Astrocyte of the hippocampus (primary cell): ENCODE measurements around the gene JOSD2.
A peak's percentile ranks its signal among the peaks of the same experiment; 100 is the strongest.

Source experiments
- DNase-seq: peaks from one replicate; pipeline ENCODE4 v3.0.0; 2011; ENCODE audit warnings: low read depth, low spot score

The JOSD2 gene

DNA sequence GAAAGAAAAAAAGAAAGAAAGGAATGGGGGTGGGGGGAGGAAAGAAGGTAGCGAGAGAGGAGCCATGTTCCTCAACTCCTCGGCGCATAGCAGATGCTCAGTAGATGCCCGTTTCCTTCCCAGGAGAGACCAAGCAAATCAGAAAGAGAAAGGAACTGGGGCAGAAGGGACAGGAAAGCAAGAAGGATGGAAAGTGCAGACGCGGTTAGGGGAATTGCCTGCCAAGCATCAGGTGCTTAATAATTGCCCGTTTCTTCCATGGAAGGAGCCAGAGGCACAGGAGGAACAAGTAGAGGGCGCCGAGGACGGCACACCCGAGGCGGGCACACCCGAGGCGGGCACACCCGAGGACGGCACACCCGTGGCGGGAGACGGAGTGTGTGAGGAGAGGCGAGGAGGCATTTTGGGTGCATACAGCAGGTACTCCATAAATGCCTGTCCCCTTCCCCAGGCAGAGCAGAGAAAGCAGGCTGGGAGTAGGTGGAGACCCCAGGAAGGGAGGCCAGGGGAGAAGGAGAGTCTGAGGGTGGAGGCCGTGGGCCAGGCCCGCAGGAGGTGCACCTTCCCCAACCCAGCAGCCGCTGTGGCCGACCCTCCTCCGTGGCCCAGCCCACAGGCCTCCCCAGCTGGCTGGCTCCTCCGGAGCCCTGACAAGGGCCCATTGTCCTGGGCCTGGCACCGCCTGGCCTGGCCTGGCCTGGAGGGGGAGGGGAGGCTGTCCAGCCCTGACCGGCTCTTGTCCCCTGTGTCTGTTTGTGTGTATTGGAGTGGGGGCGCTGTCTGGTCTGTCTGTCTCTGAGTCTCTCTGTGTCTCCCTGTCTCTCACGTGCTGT lies 14.6 kb downstream of the JOSD2 start:
- peak; percentile 53 for DNase-seq

DNA sequence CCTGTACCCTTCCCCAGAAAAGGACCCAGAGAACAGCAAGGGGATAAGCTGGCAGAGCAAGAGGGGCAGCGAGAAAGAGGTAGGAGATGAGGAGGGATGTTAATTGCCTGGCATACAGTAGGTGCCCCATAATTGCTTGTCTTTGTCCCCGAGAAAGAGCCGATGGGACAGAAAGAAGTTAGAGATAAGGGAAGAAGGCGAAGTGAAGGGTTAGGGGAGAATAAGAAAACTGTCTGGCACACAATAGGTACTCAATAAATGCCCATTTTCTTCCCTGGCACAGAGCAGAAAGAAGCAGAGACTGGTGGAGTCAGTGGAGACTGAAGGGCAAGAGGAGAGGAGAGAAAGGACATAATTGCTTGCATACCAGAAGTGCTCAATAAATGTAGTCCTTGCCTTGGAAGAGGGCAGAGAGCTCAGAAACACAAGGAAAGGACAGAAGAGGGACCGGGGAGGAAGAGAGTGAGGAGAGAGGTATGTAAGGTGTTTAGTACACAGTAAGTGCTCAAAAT lies 15.9 kb downstream of the JOSD2 start:
- no peak for DNase-seq

DNA sequence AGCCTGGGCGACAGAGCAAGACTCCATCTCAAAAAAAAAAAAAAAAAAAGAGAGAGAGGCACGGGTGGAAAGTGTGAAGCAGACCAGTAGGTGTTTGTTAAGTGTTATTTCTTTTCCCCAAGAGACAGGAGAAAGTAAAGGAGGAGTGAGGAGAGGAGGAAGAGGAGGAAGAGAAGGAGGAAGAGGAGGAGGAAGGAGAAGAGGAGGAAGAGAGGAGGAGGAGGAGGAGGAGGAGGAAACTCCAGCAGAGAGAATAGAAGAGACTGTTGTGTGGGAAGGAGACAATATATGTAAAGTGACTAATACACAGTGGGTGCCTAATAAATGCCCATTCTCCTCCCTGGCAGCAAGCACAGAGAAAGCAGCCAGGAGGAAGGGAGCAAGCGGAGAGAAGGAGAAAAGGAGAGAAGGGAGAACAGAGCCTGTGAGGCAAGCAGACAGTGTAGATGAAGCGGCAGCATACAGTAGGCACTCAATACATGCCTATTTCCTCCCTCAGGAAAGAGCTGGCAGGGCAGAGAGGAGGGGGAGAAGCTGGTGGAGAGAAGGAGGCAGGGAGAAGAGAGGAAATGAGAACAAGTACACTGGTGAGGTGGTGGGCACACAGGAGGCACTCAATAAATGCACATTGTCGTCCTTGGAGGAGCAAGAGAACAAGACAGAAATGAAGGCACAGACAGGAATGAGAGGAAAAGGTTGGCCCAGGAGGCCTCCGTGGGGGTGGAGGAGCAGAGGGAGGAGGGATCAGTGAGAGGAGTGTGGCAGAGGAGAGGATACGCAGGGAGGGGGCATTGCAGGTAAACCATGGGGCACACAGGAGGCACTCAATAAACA lies 16.6 kb downstream of the JOSD2 start:
- no peak for DNase-seq

DNA sequence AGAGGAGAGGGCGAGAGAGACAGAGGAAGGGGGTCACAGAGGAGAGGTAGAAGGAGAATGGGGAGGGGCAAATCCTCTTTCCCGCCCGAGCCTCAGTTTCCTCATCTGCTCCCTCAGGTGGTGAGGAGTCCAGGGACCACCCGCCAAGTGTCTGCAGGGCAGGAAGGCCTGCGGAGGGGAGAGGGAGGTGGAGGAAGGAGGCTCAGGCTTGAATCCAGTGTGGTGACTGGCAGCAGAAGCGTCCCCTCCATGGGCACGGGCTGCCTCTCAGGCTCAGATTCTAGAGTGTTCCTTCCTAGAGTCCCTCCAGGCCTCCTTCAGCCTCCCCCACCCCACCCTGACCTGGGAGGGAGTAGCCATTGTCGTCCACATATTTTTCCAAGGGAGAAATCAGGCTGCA lies 17.8 kb downstream of the JOSD2 start:
- no peak for DNase-seq

DNA sequence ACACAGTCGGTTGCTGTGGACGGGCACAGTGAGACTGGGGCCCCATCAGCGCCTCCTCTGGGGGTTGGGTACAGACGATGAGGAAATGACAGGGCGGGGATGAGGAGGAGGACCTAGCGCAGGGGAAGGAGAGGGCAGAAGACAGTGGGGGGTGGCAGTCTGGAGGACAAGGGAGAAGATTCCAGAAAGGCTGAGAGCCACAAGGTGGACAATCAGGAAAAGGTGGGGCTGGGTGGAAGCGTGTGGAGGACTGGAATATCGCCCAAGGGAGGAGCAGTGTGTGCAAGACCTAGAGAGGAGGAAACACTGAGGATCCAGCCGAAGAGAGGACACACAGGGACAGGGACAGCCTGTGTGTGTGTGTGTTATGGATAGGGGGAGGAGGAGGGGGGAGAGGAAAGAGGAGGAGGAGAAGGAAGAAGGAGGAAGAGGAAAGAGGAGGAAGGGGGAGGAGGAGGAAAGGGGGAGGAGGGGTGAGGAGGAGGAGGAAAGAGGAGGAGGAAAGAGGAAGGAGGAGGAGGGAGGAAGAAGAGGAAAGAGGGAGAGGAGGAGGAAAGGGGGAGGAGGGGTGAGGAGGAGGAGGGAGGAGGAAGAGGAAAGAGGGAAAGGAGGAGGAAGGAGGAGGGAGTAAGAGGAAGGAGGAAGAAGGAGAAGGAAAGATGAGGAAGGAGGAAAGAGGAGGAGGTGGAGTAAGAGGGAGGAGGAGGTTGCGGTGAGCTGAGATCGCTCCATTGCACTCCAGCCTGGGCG lies 18.5 kb downstream of the JOSD2 start:
- no peak for DNase-seq

DNA sequence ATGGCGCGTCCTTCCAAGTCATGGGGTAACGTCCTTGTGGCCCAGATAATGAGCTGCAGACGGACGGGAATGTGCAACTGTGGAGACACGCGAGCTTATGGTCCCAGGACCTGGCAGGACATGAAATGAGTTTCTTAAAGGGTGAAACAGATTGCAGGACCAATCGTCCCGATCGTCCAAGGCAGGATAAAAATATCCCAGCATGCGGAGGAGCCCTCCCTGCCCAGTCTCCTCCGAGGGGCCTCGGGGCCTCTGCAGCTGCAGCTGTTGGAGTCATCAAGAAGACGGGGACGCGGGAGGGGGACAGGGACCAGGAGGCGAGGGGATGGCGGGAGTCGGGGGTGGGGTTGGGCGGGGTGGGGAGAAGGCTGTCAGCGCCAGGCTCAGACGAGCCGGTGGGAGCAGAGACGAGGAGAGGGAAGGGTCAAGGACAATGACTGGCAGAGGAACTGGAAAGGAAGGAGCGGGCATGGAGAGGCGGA lies 20.0 kb downstream of the JOSD2 start:
- DNase-seq = no peak

DNA sequence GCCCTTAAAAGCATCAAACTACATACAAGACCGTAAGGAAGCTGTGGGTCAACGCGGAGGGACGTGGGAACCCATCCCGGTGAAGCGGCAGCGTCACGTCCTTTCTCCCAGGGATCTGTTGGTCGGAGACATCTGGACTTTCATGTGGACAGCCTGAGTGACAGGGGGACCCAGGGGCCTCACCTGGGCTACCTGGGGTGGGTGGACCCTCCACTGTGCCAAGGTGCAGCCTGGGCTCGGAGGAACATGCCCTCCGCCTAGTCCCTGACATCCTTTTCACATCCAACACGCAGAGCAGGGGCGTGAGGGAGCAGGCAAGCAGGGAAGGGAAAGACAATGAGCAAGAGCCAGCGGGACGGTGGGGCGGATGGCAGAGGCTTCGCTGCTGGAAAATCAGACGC lies 20.6 kb downstream of the JOSD2 start:
- no peak for DNase-seq

DNA sequence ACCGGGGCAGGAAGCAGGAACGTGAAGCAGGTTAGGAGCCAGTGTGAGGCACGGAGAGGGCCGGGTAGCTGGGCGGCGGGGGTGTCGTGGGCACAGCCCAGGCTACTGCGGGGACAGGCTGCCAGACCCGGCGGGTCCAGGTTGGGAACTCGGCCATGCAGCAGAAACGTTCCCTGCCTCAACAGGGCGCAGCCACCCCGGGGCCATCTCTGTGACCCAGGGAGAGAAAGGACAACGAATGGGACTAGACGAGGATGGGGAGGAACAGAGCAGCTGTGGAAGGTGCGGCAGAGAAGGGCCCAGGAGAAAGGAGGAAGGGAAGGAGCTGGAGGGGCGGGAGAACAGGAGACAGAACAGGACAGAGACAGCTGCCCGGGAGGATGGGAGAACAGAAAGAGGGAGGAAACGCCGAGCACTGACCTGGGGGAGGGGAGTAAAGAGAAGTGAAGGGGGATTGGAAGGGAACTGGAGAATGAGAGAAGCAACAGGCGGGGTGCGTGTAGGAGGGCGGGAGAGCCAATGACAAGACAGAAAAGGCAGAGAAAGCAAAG lies 21.5 kb downstream of the JOSD2 start:
- no peak for DNase-seq

DNA sequence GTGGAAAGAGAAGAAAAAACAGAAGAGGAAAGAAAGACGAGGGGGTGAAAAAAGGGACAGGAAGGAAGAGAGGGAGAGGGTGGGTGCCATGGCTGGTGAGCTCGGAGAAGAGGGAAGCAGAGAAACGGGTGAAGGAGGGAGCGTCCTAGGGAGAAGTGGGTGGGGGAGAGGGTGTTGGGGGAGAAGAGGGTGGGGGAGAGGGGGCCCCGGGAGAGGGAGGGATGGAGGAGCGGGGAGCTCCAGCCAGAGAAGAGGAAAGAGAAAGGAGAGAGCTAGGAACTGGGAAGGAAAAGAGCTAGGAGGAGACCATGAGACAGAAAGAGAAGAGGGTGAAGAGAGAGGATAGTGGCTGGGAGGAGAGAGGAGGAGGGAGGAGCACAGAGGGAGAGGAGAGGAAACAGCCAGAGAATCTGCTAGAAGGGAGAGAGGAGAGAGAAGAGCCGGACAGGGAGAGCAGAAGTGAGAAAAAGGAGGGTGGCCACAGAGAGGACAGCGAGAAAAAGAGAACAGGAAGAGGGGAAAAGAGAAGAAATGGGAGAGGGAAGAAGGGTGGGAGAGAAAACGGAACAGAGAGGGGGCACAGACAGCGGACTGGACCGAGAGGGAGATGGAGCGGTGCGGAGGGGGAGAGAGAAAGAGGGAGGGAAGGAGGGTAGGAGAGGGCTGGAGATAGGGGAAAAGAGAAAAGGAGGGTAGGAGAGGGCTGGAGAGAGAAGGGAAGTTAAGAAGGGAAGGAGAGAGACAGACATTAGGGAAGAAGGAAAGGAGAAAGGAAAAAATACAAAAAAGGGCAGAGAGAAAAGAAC lies 22.4 kb downstream of the JOSD2 start:
- no peak for DNase-seq

DNA sequence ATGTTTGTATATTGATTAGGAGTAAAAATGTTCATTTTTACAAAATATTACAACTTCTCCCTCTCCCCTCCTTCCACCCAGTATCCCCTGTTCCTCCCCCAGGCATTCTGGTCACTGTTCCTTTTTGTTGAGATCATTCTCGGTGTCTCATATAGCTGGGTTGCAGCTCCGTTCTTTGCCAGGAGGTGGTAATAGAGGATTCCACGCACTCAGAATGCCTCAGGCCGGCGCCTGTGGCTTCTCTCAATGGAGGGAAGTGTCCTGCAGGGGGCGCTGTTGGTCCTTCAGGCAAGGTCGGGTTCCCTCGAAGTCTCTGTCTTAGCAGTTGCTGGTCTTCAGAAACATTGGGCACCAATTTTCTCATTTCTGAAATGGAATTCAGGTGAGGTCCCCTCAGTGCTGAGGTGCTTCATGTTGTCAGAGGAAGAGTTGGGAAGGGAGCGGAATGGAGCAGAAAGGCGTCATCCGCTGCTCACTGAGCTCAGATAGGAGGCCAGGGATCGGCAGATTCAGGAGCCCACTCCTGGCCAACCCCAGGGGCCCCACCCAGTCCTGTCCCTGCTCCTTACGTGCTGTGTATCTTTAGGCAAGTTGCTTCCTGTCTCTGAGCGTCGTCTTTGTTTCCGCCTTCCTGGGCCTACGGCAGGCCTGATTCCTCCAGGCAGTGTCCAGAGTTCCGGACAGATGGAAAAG lies 24.0 kb downstream of the JOSD2 start:
- DNase-seq = peak; percentile 47

DNA sequence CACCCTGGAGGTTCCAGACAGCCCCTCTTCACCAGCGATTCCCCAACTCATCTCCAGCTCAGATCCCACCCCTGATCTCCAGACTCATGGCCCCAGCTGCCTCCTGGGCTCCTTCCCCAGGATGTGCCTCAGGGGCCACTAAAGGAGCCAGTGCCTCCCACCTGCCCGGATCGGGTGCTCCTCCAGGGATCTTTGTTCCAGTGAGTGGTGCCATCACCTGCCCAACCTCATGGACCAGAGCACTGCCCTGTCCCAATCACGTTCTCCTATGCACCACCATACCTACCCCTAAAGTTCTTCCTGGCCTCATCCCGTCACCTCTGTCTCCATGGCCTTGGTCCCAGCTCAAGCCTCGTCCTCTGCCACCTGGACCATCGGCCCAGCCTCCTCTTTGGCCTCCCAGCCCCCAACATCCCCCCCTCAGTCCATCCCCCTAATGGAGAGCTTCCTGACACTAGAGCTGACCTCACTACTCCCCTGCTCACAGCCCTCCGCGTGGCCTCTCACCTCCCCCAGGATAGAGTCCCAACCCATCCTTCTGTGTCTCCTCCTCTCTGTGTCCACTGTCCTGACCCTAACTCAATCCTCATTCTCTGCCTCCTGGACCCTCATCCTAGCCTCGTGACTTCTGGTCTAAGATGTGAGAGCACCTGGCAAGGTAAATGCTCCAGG lies 25.6 kb downstream of the JOSD2 start:
- DNase-seq = no peak

DNA sequence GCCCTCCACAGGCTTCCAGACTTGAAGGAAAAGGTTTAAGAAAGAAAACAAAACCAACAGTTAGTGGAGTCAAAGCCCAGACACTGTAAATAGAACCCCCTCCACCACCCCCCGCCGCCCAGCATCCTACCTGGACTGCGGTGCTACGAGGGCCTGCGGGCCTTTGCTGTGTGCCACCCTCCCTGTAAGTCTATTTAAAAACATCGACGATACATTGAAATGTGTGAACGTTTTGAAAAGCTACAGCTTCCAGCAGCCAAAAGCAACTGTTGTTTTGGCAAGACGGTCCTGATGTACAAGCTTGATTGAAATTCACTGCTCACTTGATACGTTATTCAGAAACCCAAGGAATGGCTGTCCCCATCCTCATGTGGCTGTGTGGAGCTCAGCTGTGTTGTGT lies 28.1 kb downstream of the JOSD2 start:
- no peak for DNase-seq

DNA sequence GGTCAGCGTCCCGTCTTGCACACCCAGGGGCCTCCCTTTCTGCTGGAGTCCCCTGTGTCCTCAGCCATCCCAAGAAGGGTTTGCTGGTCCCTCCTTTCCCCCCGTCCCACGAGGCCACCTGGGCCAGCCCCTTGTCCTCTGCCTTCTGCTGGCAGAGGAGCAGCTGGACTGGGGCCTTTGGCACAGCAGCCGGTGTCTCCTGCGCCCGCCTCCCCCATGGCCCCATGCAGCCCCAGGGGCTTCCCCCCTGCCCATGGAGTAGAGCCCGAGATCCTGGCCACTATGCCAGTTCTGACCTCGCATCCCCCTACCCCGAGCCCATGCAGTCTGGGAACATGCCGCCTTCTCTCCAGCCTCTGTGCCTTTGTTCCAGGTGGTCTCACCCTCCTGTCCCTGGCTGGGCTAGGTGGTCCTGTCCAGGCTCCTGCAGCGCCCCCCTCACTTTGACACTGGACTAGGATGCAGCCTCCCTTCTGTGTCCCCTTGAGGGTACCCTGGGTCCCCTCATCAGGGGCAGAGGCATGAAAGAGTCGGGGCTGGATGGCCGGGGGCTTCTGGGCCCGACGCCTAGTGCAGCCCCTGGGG lies 28.6 kb downstream of the JOSD2 start:
- no peak for DNase-seq

DNA sequence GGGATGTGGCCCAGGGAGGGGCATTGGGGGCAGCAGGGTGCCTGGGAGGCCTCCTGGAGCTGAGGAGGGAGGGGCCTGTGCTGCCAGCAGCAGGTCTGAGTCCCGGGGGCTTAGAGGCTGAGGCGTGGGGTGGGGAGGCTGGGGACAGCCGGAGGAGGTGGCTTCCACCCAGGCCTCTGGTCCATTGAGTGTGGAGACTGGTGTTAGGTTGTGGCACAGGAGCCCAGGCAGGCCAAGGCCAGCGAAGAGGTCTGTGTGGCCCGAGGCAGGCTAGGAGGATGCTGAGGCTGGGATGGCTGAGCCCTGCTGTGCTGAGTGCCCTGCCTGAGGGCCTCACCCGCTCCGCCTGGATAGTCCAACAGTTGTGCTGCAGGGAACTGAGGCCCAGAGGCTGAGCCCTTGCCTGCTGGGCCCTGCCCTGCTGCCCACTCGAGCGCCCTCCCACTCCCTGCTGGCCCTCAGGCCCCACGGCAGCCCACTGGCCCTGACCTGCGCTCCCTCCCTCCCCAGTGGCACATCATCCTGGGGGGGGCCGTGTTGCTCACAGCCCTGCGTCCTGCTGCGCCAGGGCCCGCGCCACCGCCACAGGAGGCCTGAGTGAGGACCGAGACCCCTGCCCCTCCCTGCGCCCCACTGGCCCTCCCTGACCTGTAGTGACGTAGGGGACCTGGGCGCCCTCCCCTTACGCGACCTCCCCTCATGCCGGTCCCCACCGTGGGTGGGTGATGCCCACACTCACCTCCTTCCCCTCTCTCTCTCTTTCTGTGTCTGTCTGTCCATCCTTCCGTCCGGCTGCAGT lies 29.4 kb downstream of the JOSD2 start:
- no peak for DNase-seq

DNA sequence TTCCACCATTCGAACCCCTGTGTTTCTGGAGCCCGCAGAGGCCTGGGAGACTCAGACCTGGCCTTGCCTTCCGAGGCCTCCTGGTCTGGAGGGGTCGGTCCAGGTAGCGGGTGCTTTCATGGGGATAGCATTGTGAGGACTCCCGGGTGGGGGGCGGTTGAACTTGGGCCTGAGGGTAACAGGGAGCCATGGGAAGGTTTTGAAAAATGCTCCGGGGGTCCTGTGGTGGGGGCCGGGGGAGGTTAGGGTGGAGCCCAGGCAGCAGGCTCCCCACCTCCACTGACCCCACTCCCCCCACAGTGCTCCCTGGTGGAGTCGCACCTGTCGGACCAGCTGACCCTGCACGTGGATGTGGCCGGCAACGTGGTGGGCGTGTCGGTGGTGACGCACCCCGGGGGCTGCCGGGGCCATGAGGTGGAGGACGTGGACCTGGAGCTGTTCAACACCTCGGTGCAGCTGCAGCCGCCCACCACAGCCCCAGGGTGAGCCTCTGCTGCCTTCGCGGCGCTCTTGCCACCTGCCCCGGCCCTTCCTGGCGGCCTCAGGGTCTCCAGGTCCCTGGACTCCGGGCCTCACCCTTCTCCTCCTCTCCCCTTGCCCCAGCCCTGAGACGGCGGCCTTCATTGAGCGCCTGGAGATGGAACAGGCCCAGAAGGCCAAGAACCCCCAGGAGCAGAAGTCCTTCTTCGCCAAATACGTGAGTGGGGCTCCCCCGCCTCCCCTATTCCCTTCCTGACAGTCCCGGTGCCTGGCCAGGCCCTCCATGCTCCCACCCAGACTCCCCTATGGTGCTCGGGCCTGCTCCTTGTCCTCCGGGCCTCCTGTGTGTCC lies 30.5 kb downstream of the JOSD2 start:
- no peak for DNase-seq

DNA sequence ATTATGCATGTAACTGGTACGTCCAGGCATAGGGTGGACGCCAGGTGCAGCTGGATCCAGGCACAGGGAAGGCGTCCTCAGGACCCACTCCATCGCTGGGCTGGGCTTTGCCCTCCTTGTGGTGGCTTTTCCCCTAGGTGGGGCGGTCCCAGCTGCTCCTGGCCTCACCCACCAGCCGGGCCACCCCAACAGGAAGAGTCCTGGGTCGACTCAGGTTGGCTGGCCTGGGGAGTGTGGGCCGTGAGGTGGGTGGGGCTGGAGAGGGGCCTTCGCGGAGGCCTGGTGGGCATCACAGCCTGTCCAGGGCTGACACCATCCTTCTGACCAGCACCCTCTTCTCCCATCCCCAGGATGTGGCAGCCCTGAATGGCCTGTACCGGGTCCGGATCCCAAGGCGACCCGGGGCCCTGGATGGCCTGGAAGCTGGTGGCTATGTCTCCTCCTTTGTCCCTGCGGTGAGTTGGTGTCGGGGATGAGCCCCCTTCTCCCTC lies 31.2 kb downstream of the JOSD2 start:
- no peak for DNase-seq
